ENCODE data around the gene SPINK4.

Gene SPINK4

DNA sequence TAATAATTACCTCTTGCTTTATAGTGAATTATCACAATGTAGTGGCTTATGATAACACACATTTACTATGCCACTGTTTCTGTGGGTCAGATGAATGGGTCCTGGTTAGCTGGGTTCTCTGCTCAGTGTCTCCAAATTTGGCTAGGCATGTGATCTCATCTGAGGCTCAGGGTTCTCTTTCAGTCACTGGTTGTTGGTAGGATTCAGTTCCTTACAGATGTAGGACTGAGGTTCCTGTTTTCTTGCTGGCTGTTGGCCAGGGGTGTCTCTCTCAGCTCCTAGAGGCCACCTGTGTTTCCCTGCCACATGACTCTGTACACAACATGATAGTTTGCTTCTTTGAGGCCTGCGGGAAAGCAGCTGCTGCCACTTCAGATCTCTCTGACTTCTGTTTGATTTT is 57.5 kb downstream of the SPINK4 start:
- DNase-seq (ENCODE audit: low read depth), result no peak
- TF ChIP-seq, protein P1, sequence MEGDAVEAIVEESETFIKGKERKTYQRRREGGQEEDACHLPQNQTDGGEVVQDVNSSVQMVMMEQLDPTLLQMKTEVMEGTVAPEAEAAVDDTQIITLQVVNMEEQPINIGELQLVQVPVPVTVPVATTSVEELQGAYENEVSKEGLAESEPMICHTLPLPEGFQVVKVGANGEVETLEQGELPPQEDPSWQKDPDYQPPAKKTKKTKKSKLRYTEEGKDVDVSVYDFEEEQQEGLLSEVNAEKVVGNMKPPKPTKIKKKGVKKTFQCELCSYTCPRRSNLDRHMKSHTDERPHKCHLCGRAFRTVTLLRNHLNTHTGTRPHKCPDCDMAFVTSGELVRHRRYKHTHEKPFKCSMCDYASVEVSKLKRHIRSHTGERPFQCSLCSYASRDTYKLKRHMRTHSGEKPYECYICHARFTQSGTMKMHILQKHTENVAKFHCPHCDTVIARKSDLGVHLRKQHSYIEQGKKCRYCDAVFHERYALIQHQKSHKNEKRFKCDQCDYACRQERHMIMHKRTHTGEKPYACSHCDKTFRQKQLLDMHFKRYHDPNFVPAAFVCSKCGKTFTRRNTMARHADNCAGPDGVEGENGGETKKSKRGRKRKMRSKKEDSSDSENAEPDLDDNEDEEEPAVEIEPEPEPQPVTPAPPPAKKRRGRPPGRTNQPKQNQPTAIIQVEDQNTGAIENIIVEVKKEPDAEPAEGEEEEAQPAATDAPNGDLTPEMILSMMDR (IDR thresholded peaks at IDR 0.05; ENCODE audit: control insufficient read depth, extremely low read depth, insufficient read depth), result no peak
- H3K4me3 ChIP-seq (ENCODE audit: low read depth, low read length), result no peak overlapping the region
